ENCODE measurements around the gene B4GALNT3.
A peak's percentile ranks its signal among the peaks of the same experiment; 100 is the strongest.

B4GALNT3 gene

DNA sequence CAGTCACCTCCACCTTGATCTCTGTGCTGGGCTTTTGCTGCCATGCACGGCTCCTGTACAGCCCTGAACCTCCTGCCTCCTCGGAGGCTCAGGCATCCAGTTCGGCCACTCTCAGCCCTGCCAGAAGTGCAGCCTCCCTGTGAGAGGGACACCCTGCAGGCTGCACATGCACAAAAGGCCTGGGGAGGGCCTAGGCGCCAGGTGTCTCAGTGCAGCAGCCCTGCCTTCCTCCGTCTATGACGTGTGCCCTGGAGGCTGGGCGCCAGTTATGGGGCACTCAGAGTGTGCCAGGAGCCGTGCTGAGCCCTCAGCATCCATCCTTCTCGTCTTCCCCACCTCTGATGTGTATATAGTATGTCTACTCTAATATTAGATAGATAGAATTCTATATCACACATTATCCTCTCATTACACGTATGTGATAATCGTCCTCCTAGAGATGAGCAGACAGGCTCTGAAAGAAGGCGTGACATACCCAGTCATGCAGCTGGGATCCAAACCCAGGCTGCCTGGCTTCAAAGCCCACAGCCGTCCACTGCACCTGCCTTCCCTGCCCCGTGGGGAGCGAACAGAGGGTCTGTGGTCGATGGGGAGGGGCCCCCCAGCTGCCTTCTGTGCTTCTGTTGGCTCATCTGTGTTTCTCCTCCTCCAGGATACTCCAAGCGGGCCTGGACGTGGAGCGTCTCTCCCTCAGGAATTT is 101.1 kb downstream of the B4GALNT3 start:
- Histone ChIP-seq H3K27me3 (replicated peaks in 2 of 5; ENCODE audit: control insufficient read depth in 4 of 5, insufficient read depth in 5 of 5, low read length in 4 of 5) (no peaks in the 10 kb centered on the region), H3K4me3 (ENCODE audit: control insufficient read depth in 1 of 7, extremely low read depth in 1 of 7, insufficient read depth in 4 of 7, low read depth in 2 of 7, low read length in 6 of 7) (no peak overlapping the region), H3K9me3 (ENCODE audit: control extremely low read depth in 1 of 5, control insufficient read depth in 4 of 5, insufficient read depth in 2 of 5, low read depth in 1 of 5, low read length in 4 of 5) (no peaks in the 10 kb centered on the region), H3K4me1 (ENCODE audit: control extremely low read depth in 1 of 4, control insufficient read depth in 4 of 4, insufficient read depth in 4 of 4, low read length in 3 of 4) (peaks cover 10 to 65% (median 35%) of the 10 kb centered on the region in 4 experiments), H3K27ac (ENCODE audit: insufficient read depth in 1 of 2, low read depth in 1 of 2, low read length in 2 of 2, poor library complexity in 1 of 2, severe bottlenecking in 2 of 2) (no peak overlapping the region), H3K36me3 (ENCODE audit: control insufficient read depth in 4 of 4, insufficient read depth in 4 of 4, low read length in 3 of 4) (peaks cover 0 to 6% (median 0%) of the 10 kb centered on the region in 4 experiments)
- CTCF ChIA-PET = no interaction called here
- POLR2A ChIA-PET = interaction anchor here (0.6 kb wide), 1 partner anchor 123 kb away, joined by 3 read pairs; no protein-coding TSS in a partner anchor
- DNase-seq = no peak
- 94% methylated on average over 13 of the region's 19 CpGs for WGBS (ENCODE audit: insufficient coverage)

DNA sequence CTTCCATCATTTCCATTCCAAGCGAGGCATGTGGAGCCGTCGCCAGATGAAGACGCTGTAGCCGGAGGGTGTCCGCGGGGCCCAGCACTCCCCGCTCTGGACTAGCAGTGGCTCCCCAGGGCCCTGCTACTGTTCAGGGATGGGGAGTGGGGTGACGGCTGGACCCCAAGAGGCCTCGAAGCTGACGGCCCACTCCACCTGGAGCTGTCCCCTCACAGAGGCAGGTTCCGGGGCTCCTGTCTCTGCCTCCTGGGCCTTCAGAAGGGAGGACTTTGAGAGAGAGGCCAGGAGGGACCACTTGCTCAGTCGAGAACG is 101.6 kb downstream of the B4GALNT3 start:
- Histone ChIP-seq H3K4me3 (ENCODE audit: control insufficient read depth in 1 of 7, extremely low read depth in 1 of 7, insufficient read depth in 4 of 7, low read depth in 2 of 7, low read length in 6 of 7) (no peak overlapping the region), H3K27me3 (replicated peaks in 2 of 5; ENCODE audit: control insufficient read depth in 4 of 5, insufficient read depth in 5 of 5, low read length in 4 of 5) (no peaks in the 10 kb centered on the region), H3K36me3 (ENCODE audit: control insufficient read depth in 4 of 4, insufficient read depth in 4 of 4, low read length in 3 of 4) (peaks cover 0 to 8% (median 0%) of the 10 kb centered on the region in 4 experiments), H3K9me3 (ENCODE audit: control extremely low read depth in 1 of 5, control insufficient read depth in 4 of 5, insufficient read depth in 2 of 5, low read depth in 1 of 5, low read length in 4 of 5) (no peaks in the 10 kb centered on the region), H3K27ac (ENCODE audit: insufficient read depth in 1 of 2, low read depth in 1 of 2, low read length in 2 of 2, poor library complexity in 1 of 2, severe bottlenecking in 2 of 2) (no peak overlapping the region), H3K4me1 (ENCODE audit: control extremely low read depth in 1 of 4, control insufficient read depth in 4 of 4, insufficient read depth in 4 of 4, low read length in 3 of 4) (peaks cover 10 to 67% (median 35%) of the 10 kb centered on the region in 4 experiments)
- ChIA-PET POLR2A (no interaction called here), CTCF (no interaction called here)
- over 99% methylated on average over 12 of the region's 14 CpGs for WGBS (ENCODE audit: insufficient coverage)
- no peak for DNase-seq

DNA sequence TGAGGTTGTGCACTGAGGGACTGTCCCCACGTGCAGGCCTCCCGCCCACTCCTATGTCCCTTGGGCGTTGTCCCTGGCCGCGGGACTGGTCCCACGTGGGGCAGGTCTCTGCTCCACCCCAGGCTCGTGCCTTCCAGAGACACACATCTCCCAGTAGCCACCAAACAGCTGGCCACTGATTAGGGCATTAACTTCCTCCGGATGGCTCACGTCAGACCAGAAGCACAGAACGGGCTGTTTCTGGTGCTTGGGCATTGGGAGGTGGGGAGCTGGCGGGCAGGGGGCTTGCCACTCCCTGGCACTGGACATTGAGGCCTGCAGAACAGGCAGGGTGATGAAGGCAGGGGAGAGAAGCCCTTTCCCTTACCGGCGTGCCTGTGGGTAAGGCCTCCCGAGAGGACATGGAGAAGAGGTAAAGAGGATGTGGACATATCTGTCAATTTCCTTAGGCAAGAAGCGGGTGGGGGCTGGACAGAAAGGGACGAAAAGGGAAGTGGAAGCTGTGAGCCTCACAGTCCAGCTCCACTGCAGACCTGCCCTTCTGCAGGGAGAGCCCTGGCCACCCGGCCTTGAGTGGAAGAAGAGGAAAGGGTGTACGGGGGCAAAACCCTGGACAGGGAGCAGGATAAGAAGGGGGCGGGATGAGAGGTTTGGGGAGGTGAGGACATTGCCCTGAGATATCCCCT is 102.3 kb downstream of the B4GALNT3 start:
- Histone ChIP-seq H3K4me1 (ENCODE audit: control extremely low read depth in 1 of 4, control insufficient read depth in 4 of 4, insufficient read depth in 4 of 4, low read length in 3 of 4) (peaks cover 10 to 67% (median 35%) of the 10 kb centered on the region in 4 experiments), H3K4me3 (ENCODE audit: control insufficient read depth in 1 of 7, extremely low read depth in 1 of 7, insufficient read depth in 4 of 7, low read depth in 2 of 7, low read length in 6 of 7) (peak overlapping the region in 4 of 7 experiments; percentile 4 to 31 (median 17)), H3K27me3 (replicated peaks in 2 of 5; ENCODE audit: control insufficient read depth in 4 of 5, insufficient read depth in 5 of 5, low read length in 4 of 5) (no peaks in the 10 kb centered on the region), H3K27ac (ENCODE audit: insufficient read depth in 1 of 2, low read depth in 1 of 2, low read length in 2 of 2, poor library complexity in 1 of 2, severe bottlenecking in 2 of 2) (no peak overlapping the region), H3K9me3 (ENCODE audit: control extremely low read depth in 1 of 5, control insufficient read depth in 4 of 5, insufficient read depth in 2 of 5, low read depth in 1 of 5, low read length in 4 of 5) (no peaks in the 10 kb centered on the region), H3K36me3 (ENCODE audit: control insufficient read depth in 4 of 4, insufficient read depth in 4 of 4, low read length in 3 of 4) (peaks cover 0 to 8% (median 0%) of the 10 kb centered on the region in 4 experiments)
- ChIA-PET POLR2A (interaction anchor here (0.6 kb wide), 1 partner anchor 351 kb away, joined by 3 read pairs; no protein-coding TSS in a partner anchor), CTCF (no interaction called here)
- WGBS (ENCODE audit: insufficient coverage) = 41% methylated on average over 15 of the region's 19 CpGs
- peak in 2 of 3 donors; percentile 77 to 79 for DNase-seq

DNA sequence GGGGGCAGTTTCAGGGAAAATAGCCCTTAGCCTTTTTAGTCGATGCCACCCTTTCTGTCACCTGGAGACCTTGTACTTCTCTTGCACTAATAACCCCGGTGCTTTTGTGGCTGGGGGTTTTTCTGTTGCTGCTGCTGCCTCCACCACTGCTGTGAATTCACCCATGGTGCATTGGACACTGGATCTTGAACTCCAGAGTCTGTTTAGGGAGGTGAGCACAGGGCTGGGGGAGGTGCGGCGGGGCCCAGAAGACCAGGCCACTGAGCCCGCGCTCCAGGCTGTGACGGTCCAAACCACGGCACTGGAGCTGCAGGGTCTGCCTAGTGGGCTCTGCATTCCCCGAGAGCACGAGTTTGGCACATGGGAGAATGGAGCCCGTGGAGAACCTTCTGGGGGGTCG is 102.9 kb downstream of the B4GALNT3 start:
- peak in 2 of 3 donors; percentile 24 to 31 for DNase-seq
- H3K4me1 ChIP-seq (ENCODE audit: control extremely low read depth in 1 of 4, control insufficient read depth in 4 of 4, insufficient read depth in 4 of 4, low read length in 3 of 4) = peaks cover 10 to 67% (median 35%) of the 10 kb centered on the region in 4 experiments
- ChIA-PET POLR2A (interaction anchor here (0.6 kb wide), 1 partner anchor 350 kb away, joined by 3 read pairs; no protein-coding TSS in a partner anchor), CTCF (no interaction called here)
- WGBS (ENCODE audit: insufficient coverage) = 87% methylated on average over 10 of the region's 12 CpGs
- H3K36me3 ChIP-seq (ENCODE audit: control insufficient read depth in 4 of 4, insufficient read depth in 4 of 4, low read length in 3 of 4) = peaks cover 0 to 8% (median 0%) of the 10 kb centered on the region in 4 experiments
- H3K27ac ChIP-seq (ENCODE audit: insufficient read depth in 1 of 2, low read depth in 1 of 2, low read length in 2 of 2, poor library complexity in 1 of 2, severe bottlenecking in 2 of 2) = no peak overlapping the region
- peak overlapping the region in 2 of 7 experiments; percentile 25 to 31 for H3K4me3 ChIP-seq (ENCODE audit: control insufficient read depth in 1 of 7, extremely low read depth in 1 of 7, insufficient read depth in 4 of 7, low read depth in 2 of 7, low read length in 6 of 7)
- no peaks in the 10 kb centered on the region for H3K27me3 ChIP-seq (replicated peaks in 2 of 5; ENCODE audit: control insufficient read depth in 4 of 5, insufficient read depth in 5 of 5, low read length in 4 of 5)
- no peaks in the 10 kb centered on the region for H3K9me3 ChIP-seq (ENCODE audit: control extremely low read depth in 1 of 5, control insufficient read depth in 4 of 5, insufficient read depth in 2 of 5, low read depth in 1 of 5, low read length in 4 of 5)

DNA sequence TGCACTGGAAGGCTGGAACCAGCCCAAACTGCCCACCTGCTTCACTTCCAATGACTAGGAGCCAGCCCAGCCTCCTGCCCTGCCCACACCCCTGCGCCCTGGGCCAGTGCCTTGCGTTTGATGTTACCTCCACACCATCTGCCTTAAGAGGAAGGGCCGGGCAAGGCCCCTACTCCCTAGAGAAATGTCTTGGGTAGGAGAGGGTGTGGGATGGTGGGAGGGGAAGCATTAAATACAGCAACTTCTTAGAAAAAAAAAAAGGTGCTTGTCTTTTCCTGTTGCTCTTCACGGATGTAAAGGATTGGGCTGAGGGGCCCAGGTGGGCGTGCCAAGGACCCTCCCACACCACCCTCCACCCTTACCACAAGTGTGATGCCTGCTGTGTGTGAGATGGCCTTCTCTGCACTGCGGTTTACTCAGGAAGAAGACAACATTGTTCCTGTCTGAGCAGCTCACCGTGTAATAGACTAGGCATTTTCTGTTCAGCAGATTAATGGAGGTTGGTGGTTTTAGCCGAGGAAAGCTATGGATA is 103.6 kb downstream of the B4GALNT3 start:
- CTCF ChIA-PET = no interaction called here
- 11% methylated on average over 2 of the region's 8 CpGs for WGBS (ENCODE audit: insufficient coverage)
- H3K4me3 ChIP-seq (ENCODE audit: control insufficient read depth in 1 of 7, extremely low read depth in 1 of 7, insufficient read depth in 4 of 7, low read depth in 2 of 7, low read length in 6 of 7) = peak overlapping the region in 4 of 7 experiments; percentile 17 to 64 (median 22)

DNA sequence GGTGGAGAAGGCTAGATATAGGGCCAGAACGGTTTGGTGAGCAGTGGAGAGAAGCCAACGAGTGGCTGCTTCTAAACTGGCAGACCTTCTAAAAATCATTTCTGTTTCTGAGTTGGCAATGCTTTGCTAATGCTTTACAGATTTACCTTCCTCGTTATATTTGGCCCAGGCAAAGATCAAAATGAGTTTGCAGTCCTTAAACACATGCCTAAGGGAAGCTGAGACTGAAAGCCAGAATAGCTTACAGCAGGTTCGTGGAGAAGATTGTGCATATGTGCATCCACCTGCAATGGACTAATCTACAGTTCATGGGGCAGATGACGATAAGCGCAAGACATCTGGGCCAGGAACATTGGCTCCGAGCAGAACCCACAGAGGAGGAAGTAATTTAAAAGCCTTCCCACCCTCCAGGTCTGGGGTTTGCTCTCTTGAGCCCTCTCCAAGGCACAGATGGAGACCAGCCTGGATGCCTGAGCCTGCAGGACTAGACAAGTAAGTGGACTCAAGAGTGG is 104.1 kb downstream of the B4GALNT3 start:
- Histone ChIP-seq H3K9me3 (ENCODE audit: control extremely low read depth in 1 of 5, control insufficient read depth in 4 of 5, insufficient read depth in 2 of 5, low read depth in 1 of 5, low read length in 4 of 5) (no peaks in the 10 kb centered on the region), H3K4me1 (ENCODE audit: control extremely low read depth in 1 of 4, control insufficient read depth in 4 of 4, insufficient read depth in 4 of 4, low read length in 3 of 4) (peaks cover 10 to 70% (median 35%) of the 10 kb centered on the region in 4 experiments), H3K27me3 (replicated peaks in 2 of 5; ENCODE audit: control insufficient read depth in 4 of 5, insufficient read depth in 5 of 5, low read length in 4 of 5) (no peaks in the 10 kb centered on the region), H3K27ac (ENCODE audit: insufficient read depth in 1 of 2, low read depth in 1 of 2, low read length in 2 of 2, poor library complexity in 1 of 2, severe bottlenecking in 2 of 2) (peak overlapping the region in 1 of 2 experiments; percentile 31), H3K4me3 (ENCODE audit: control insufficient read depth in 1 of 7, extremely low read depth in 1 of 7, insufficient read depth in 4 of 7, low read depth in 2 of 7, low read length in 6 of 7) (peak overlapping the region in 3 of 7 experiments; percentile 20 to 64 (median 25)), H3K36me3 (ENCODE audit: control insufficient read depth in 4 of 4, insufficient read depth in 4 of 4, low read length in 3 of 4) (peaks cover 0 to 8% (median 0%) of the 10 kb centered on the region in 4 experiments)
- ChIA-PET POLR2A (interaction anchor here (0.6 kb wide), 1 partner anchor 66 kb away, joined by 3 read pairs; no protein-coding TSS in a partner anchor), CTCF (interaction anchor here (0.8 kb wide), 1 partner anchor 99 kb away, joined by 4 read pairs; no protein-coding TSS in a partner anchor)
- peak in 2 of 3 donors; percentile 64 to 70 for DNase-seq
- 14% methylated on average over 4 of the region's 7 CpGs for WGBS (ENCODE audit: insufficient coverage)

More for the DNA sequence above, 103.6 kb downstream of the B4GALNT3 start:
- POLR2A ChIA-PET = interaction anchor here (0.6 kb wide), 1 partner anchor 66 kb away, joined by 3 read pairs; no protein-coding TSS in a partner anchor
- H3K27ac ChIP-seq (ENCODE audit: insufficient read depth in 1 of 2, low read depth in 1 of 2, low read length in 2 of 2, poor library complexity in 1 of 2, severe bottlenecking in 2 of 2) = peak overlapping the region in 1 of 2 experiments; percentile 31
- no peaks in the 10 kb centered on the region for H3K27me3 ChIP-seq (replicated peaks in 2 of 5; ENCODE audit: control insufficient read depth in 4 of 5, insufficient read depth in 5 of 5, low read length in 4 of 5)
- peaks cover 10 to 67% (median 35%) of the 10 kb centered on the region in 4 experiments for H3K4me1 ChIP-seq (ENCODE audit: control extremely low read depth in 1 of 4, control insufficient read depth in 4 of 4, insufficient read depth in 4 of 4, low read length in 3 of 4)
- no peaks in the 10 kb centered on the region for H3K9me3 ChIP-seq (ENCODE audit: control extremely low read depth in 1 of 5, control insufficient read depth in 4 of 5, insufficient read depth in 2 of 5, low read depth in 1 of 5, low read length in 4 of 5)
- H3K36me3 ChIP-seq (ENCODE audit: control insufficient read depth in 4 of 4, insufficient read depth in 4 of 4, low read length in 3 of 4) = peaks cover 0 to 8% (median 0%) of the 10 kb centered on the region in 4 experiments
- DNase-seq = peak in 2 of 3 donors; percentile 63 to 70
